K562 (cell line): ENCODE data around the gene STYX. TPM values are rescaled to one million over a fixed set of nuclear protein-coding genes. Genes with fewer than 3 reads are reported as not detected.

ENCODE experiments used
- ATAC-seq: fragments of 200-7000 bp; cut with Tn5 transposase; 3 replicates; pipeline ENCODE4 v1.9.1; 2020; ENCODE audit warnings: moderate library complexity
- BruUV-seq: library from RNA; stranded (reverse); fragments of 400-500 nt; replicated peaks from 2 replicates; lab custom pipeline; 2021; lab: Mats Ljungman, UMichigan
- CTCF ChIA-PET: fragments of 300-600 bp; formaldehyde crosslinking; extraction: SDS; loops from one replicate; lab custom pipeline; 2021; ENCODE audit warnings: low intra/inter-chr PET ratio; lab: Yijun Ruan, JAX
- POLR2A ChIA-PET: fragments of 300-600, 350-650 bp; sonication (Branson Sonifier 250); formaldehyde crosslinking; extraction: SDS; loops from one replicate; lab custom pipeline; 2021; ENCODE audit warnings: antibody characterized with exemption, inconsistent platforms; lab: Yijun Ruan, JAX
- DNase-seq, 4 experiments: peaks; one replicate each; pipeline versions ENCODE4 v3.0.0 to v3.0.0-alpha.2; 2011 to 2018; ENCODE audit warnings: low spot score in 3 of 4, mixed read lengths in 3 of 4; ENCODE audit errors: extremely low read depth in 1 of 4
- FAIRE-seq: peaks from 2 replicates; lab custom pipeline; 2011; peaks lifted over from hg19 to GRCh38; lab: Jason Lieb, UNC
- H2AFZ ChIP-seq: 2 replicates; pipeline ENCODE4 v1.6.0; 2011; ENCODE audit warnings: low read depth, low read length, control low read depth, inconsistent platforms
- H3K27ac ChIP-seq: fragments of 200-600 bp; 3 replicates; pipeline ENCODE4 v1.8.0; 2011; ENCODE audit warnings: low read depth, mild to moderate bottlenecking, control low read depth, inconsistent platforms, low read length, moderate library complexity, mixed read lengths; ENCODE audit errors: extremely low read depth
- H3K27me3 ChIP-seq, 2 experiments: fragments of 300-600 bp in 1 of 2; 2 replicates in 1 of 2; 3 replicates in 1 of 2; pipeline versions ENCODE4 v1.6.0 to v1.8.0; 2011; ENCODE audit warnings: inconsistent platforms in 2 of 2, low read length in 2 of 2, mild to moderate bottlenecking in 1 of 2, mixed read lengths in 1 of 2, moderate library complexity in 1 of 2; ENCODE audit not compliant: control insufficient read depth in 2 of 2, insufficient read depth in 2 of 2
- H3K36me3 ChIP-seq: fragments of 300-600 bp; 3 replicates; pipeline ENCODE4 v1.8.0; 2011; ENCODE audit warnings: mild to moderate bottlenecking, low read length, inconsistent platforms; ENCODE audit not compliant: control insufficient read depth, insufficient read depth
- H3K4me1 ChIP-seq, 2 experiments: fragments of 200-600 bp in 1 of 2; replicated peaks in 1 of 2; 2 replicates in 1 of 2; 3 replicates in 1 of 2; pipeline versions ENCODE4 v1.5.1 to v1.8.0; 2011; ENCODE audit warnings: inconsistent platforms in 2 of 2, low read length in 2 of 2, mild to moderate bottlenecking in 1 of 2, mixed read lengths in 1 of 2, moderate library complexity in 1 of 2; ENCODE audit not compliant: control insufficient read depth in 2 of 2, insufficient read depth in 2 of 2
- H3K4me2 ChIP-seq: 2 replicates; pipeline ENCODE4 v1.6.1; 2011; ENCODE audit warnings: low read length, control low read depth, inconsistent platforms, mixed read lengths; ENCODE audit not compliant: insufficient read depth
- H3K4me3 ChIP-seq: fragments of 200-600 bp; sonication (generic), shearing (Covaris generic); 2 replicates; pipeline ENCODE4 v1.5.1; 2016; ENCODE audit warnings: control low read depth, inconsistent platforms
- H3K79me2 ChIP-seq: fragments of 200-600 bp; 3 replicates; pipeline ENCODE4 v1.8.0; 2011; ENCODE audit warnings: low read length, inconsistent platforms; ENCODE audit not compliant: control insufficient read depth, insufficient read depth
- H3K9ac ChIP-seq, 2 experiments: 2 replicates each; pipeline versions ENCODE4 v1.6.0 to v1.6.1; 2011; ENCODE audit warnings: low read depth in 2 of 2, low read length in 2 of 2, control low read depth in 1 of 2, inconsistent platforms in 1 of 2, mild to moderate bottlenecking in 1 of 2, mixed read lengths in 1 of 2; ENCODE audit not compliant: insufficient read depth in 1 of 2
- H3K9me1 ChIP-seq: one replicate; pipeline ENCODE4 v1.6.0; 2011; ENCODE audit warnings: inconsistent platforms, mild to moderate bottlenecking, low read length, moderate library complexity; ENCODE audit not compliant: control insufficient read depth, insufficient read depth
- H3K9me3 ChIP-seq: replicated peaks from 2 replicates; pipeline ENCODE4 v1.5.1; 2011; ENCODE audit warnings: low read depth, low read length, inconsistent platforms; ENCODE audit not compliant: control insufficient read depth, insufficient read depth
- H4K20me1 ChIP-seq: replicated peaks from 2 replicates; pipeline ENCODE4 v1.6.1; 2011; ENCODE audit warnings: low read length, inconsistent platforms, mixed read lengths; ENCODE audit not compliant: control insufficient read depth, insufficient read depth
- KAT7 ChIP-seq: sonication (generic); formaldehyde crosslinking; IDR thresholded peaks from 2 replicates; pipeline ENCODE4 v1.8.0; 2022; ENCODE audit warnings: missing genetic modification reagents, mild to moderate bottlenecking, borderline replicate concordance
- PRPF4 ChIP-seq: fragments of 200-400 bp; formaldehyde crosslinking; IDR thresholded peaks from one replicate; pipeline ENCODE4 v1.6.1; 2017; ENCODE audit warnings: low read length, low read depth, mild to moderate bottlenecking; ENCODE audit not compliant: insufficient read depth, poor library complexity, severe bottlenecking
- RBM17 ChIP-seq: fragments of 200-400 bp; formaldehyde crosslinking; IDR thresholded peaks from 2 replicates; pipeline ENCODE4 v1.6.1; 2017; ENCODE audit warnings: low read depth, mild to moderate bottlenecking, low read length, borderline replicate concordance
- TAF15 ChIP-seq: fragments of 200-400 bp; formaldehyde crosslinking; IDR thresholded peaks from 2 replicates; pipeline ENCODE4 v1.6.1; 2017; ENCODE audit warnings: mild to moderate bottlenecking, low read depth, low read length, moderate library complexity
- ZBTB40 ChIP-seq, 2 experiments: fragments of 450-650 bp in 1 of 2; sonication (generic) in 1 of 2; formaldehyde crosslinking in 1 of 2; IDR thresholded peaks; 2 replicates each; pipeline versions ENCODE4 v1.7.1 to v1.9.0; 2016 to 2022; ENCODE audit warnings: inconsistent platforms in 1 of 2, mild to moderate bottlenecking in 1 of 2, missing genetic modification reagents in 1 of 2
- WGBS: fragments of 100-300 bp; shearing (Covaris generic); methylation state at CpG from one replicate; pipeline ENCODE4 v1.1.6; 2016; ENCODE audit warnings: low coverage, mixed read lengths; ENCODE audit not compliant: insufficient coverage; ENCODE audit errors: missing lambda C conversion rate; 5-methylcytosine and 5-hydroxymethylcytosine counted together
- in situ Hi-C: fragments of 300-500 bp; cut with MboI; formaldehyde crosslinking; loops from 4 replicates; pipeline ENCODE4 v1.15.0; 2018; ENCODE audit warnings: inconsistent platforms, mixed read lengths
- intact Hi-C: fragments of 100-400 bp; cut with micrococcal nuclease; formaldehyde crosslinking; loops from 2 replicates; pipeline ENCODE4 v1.14.2; 2022
- polyA plus RNA-seq, 8 experiments: library from polyadenylated mRNA; depleted of rRNA in 4 of 8; stranded (reverse) in 5 of 8; unstranded in 3 of 8; fragments of >200 nt; fragmentation: Nextera tagmentation in 2 of 8; fragmentation: Illumina TruSeq in 1 of 8; extraction: Ambion mirVana in 2 of 8; extraction: Trizol in 1 of 8; gene quantifications; 2 replicates each; pipeline versions ENCODE4 v1.2.1 to v1.2.3, GENCODE V29; 2011 to 2014; ENCODE audit warnings: inconsistent platforms in 1 of 8, missing spikeins in 1 of 8
- total RNA-seq, 7 experiments: library from RNA; depleted of rRNA in 6 of 7; stranded (reverse); fragments of >200 nt in 6 of 7; fragmentation: Illumina TruSeq in 2 of 7; extraction: Trizol in 2 of 7; gene quantifications; 2 replicates each; pipeline versions ENCODE4 v1.2.1 to v1.2.3, GENCODE V29; 2011 to 2021; ENCODE audit warnings: low replicate concordance in 1 of 7

The STYX gene
- total and polyA plus RNA-seq, 9 of the 15 experiments (the other 6 are each of a cell fraction or from before 2014, with no cell fraction given), result 5.0 to 15.4 (median 10.6) TPM

GRCh38 chr14:52783206-52783605 is 53.2 kb downstream of the STYX start:
- no peaks in the 10 kb centered on the region for H3K9me3 ChIP-seq
- H3K4me2 ChIP-seq, result no peak overlapping the region
- no peak overlapping the region for H3K27ac ChIP-seq
- no peak for DNase-seq
- BruUV-seq, result no TSS peak
- in situ Hi-C loops, result no loop called here
- intact Hi-C loops, result loop anchor here (5.0 kb wide), 1 partner anchor 51 kb away; the partner anchor contains the start of gene STYX
- no peaks in the 10 kb centered on the region for H4K20me1 ChIP-seq
- H3K4me3 ChIP-seq, result no peak overlapping the region
- no peaks in the 10 kb centered on the region for H3K9me1 ChIP-seq
- no peaks in the 10 kb centered on the region for H3K27me3 ChIP-seq
- CTCF ChIA-PET, result no interaction called here
- TF ChIP-seq RBM17 (no peak), PRPF4 (no peak), KAT7 (no peak)
- TF ChIP-seq, all 486 proteins: peak for 0
- WGBS, result 100% methylated on average over 1 of the region's 1 CpG
- H3K4me1 ChIP-seq, result no peaks in the 10 kb centered on the region
- FAIRE-seq (no peak), ATAC-seq (no peak)
- POLR2A ChIA-PET, result interaction anchor here (0.6 kb wide), 1 partner anchor 47 kb away, joined by 3 read pairs; no protein-coding TSS in a partner anchor
- peaks cover 44% of the 10 kb centered on the region; the same call in 2 of the 3 replicates for H3K36me3 ChIP-seq
- peaks cover 19% of the 10 kb centered on the region for H3K79me2 ChIP-seq
- H3K9ac ChIP-seq, result no peak overlapping the region
- no peak overlapping the region for H2AFZ ChIP-seq

DNA sequence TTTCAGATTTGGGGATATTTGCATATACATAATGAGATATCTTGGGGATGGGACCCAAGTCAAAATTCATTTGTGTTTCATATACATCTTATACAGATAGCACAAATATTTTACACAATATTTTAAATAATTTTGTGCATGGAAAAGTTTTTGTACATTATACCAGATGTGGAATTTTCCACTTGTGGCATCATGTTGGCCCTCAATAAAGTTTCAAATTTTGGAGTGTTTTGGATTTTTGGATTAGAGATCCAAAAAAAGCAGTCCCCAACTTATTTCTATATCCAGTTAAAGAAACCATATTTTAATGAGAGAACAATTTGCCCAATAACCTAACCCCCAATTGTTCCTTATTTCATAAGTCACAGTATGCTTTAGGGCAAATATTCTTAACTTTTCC is 56.9 kb downstream of the STYX start:
- no peak overlapping the region for H3K4me2 ChIP-seq
- ChIA-PET POLR2A (interaction anchor here (0.8 kb wide), 1 partner anchor 10 kb away, joined by 3 read pairs; no protein-coding TSS in a partner anchor), CTCF (no interaction called here)
- 0 out of 2 replicates have a peak, but pooled peaks cover 4% of the 10 kb centered on the region for H4K20me1 ChIP-seq
- ATAC-seq (no peak), FAIRE-seq (no peak), DNase-seq (no peak)
- in situ Hi-C loops, result no loop called here
- H3K4me3 ChIP-seq, result no peak overlapping the region
- no peak overlapping the region for H2AFZ ChIP-seq
- H3K79me2 ChIP-seq, result peaks cover 51% of the 10 kb centered on the region
- no peaks in the 10 kb centered on the region for H3K9me3 ChIP-seq
- H3K36me3 ChIP-seq, result peaks cover 20% of the 10 kb centered on the region; the same call in 2 of the 3 replicates
- intact Hi-C loops, result no loop called here
- H3K9me1 ChIP-seq, result no peaks in the 10 kb centered on the region
- no peaks in the 10 kb centered on the region for H3K27me3 ChIP-seq
- TF ChIP-seq ZBTB40 (IDR thresholded peaks at IDR 0.05) (peak; percentile 74), ZBTB40 (CRISPR knock-in tag; IDR thresholded peaks at IDR 0.05) (peak; percentile 54; the same call in 1 of the 2 replicates), TAF15 (no peak)
- peaks cover 5 to 6% of the 10 kb centered on the region in 2 experiments; a peak in 3 of 5 replicates for H3K4me1 ChIP-seq
- no peak overlapping the region for H3K27ac ChIP-seq
- H3K9ac ChIP-seq, result no peak overlapping the region
- no TSS peak for BruUV-seq
